Astrocyte (in vitro differentiated cells and primary cell): ENCODE results near the gene PEX14. TPM values are rescaled to one million over a fixed set of nuclear protein-coding genes. Genes with fewer than 3 reads are reported as not detected.

Source experiments
- DNase-seq: peaks from one replicate; pipeline ENCODE4 v3.0.0-alpha.2; 2010; ENCODE audit warnings: low read depth
- FAIRE-seq: peaks from 2 replicates; lab custom pipeline; 2011; peaks lifted over from hg19 to GRCh38; lab: Jason Lieb, UNC
- H2AFZ ChIP-seq: 2 replicates; pipeline ENCODE4 v1.6.0; 2012; ENCODE audit warnings: low read depth, low read length, inconsistent platforms
- H3K27ac ChIP-seq: 2 replicates; pipeline ENCODE4 v1.5.1; 2011; ENCODE audit warnings: low read depth, low read length, inconsistent platforms
- H3K27me3 ChIP-seq: 2 replicates; pipeline ENCODE4 v1.6.0; 2011; ENCODE audit warnings: low read length, inconsistent platforms; ENCODE audit not compliant: insufficient read depth
- H3K36me3 ChIP-seq: 2 replicates; pipeline ENCODE4 v1.5.1; 2011; ENCODE audit warnings: low read length, inconsistent platforms; ENCODE audit not compliant: insufficient read depth
- H3K4me1 ChIP-seq: 2 replicates; pipeline ENCODE4 v1.5.1; 2011; ENCODE audit warnings: low read length, inconsistent platforms; ENCODE audit not compliant: insufficient read depth
- H3K4me2 ChIP-seq: 2 replicates; pipeline ENCODE4 v1.6.0; 2012; ENCODE audit warnings: low read length, inconsistent platforms
- H3K4me3 ChIP-seq: 2 replicates; pipeline ENCODE4 v1.5.1; 2011; ENCODE audit warnings: low read depth, mild to moderate bottlenecking, low read length, inconsistent platforms; ENCODE audit not compliant: insufficient read depth
- H3K79me2 ChIP-seq: 2 replicates; pipeline ENCODE4 v1.6.0; 2012; ENCODE audit warnings: mild to moderate bottlenecking, low read length, inconsistent platforms; ENCODE audit not compliant: insufficient read depth
- H3K9ac ChIP-seq: 2 replicates; pipeline ENCODE4 v1.6.0; 2012; ENCODE audit warnings: mild to moderate bottlenecking, low read length, inconsistent platforms
- H3K9me3 ChIP-seq: 2 replicates; pipeline ENCODE4 v1.5.1; 2012; ENCODE audit warnings: low read depth, mild to moderate bottlenecking, low read length, inconsistent platforms; ENCODE audit not compliant: insufficient read depth
- H4K20me1 ChIP-seq: 2 replicates; pipeline ENCODE4 v1.6.0; 2012; ENCODE audit warnings: low read length, inconsistent platforms; ENCODE audit not compliant: insufficient read depth
- H3K27ac Mint-ChIP-seq: one replicate; pipeline ENCODE4 v1.8.0; 2021; ENCODE audit warnings: mild to moderate bottlenecking, mixed read lengths; ENCODE audit not compliant: unreplicated experiment
- H3K27me3 Mint-ChIP-seq: one replicate; pipeline ENCODE4 v1.8.0; 2021; ENCODE audit warnings: low read depth, mixed read lengths; ENCODE audit not compliant: unreplicated experiment
- H3K36me3 Mint-ChIP-seq: one replicate; pipeline ENCODE4 v1.8.0; 2021; ENCODE audit warnings: low read depth, mixed read lengths; ENCODE audit not compliant: unreplicated experiment
- H3K4me1 Mint-ChIP-seq: one replicate; pipeline ENCODE4 v1.8.0; 2021; ENCODE audit warnings: low read depth, mixed read lengths; ENCODE audit not compliant: unreplicated experiment
- H3K4me3 Mint-ChIP-seq: one replicate; pipeline ENCODE4 v1.8.0; 2021; ENCODE audit warnings: mild to moderate bottlenecking, moderate library complexity, mixed read lengths; ENCODE audit not compliant: unreplicated experiment
- H3K9me3 Mint-ChIP-seq: one replicate; pipeline ENCODE4 v1.8.0; 2021; ENCODE audit warnings: mild to moderate bottlenecking, mixed read lengths; ENCODE audit not compliant: unreplicated experiment
- EZH2 ChIP-seq: IDR thresholded peaks from 2 replicates; pipeline ENCODE4 v1.6.1; 2012; ENCODE audit warnings: mild to moderate bottlenecking, low read length, inconsistent platforms; ENCODE audit not compliant: insufficient read depth
- total RNA-seq: library from RNA; stranded (reverse); gene quantifications from 2 replicates; pipeline ENCODE4 v1.2.1, GENCODE V29; 2021
- TF ChIP-seq, protein P1 (sequence below): IDR thresholded peaks from 2 replicates; pipeline ENCODE4 v1.5.1; 2011; ENCODE audit warnings: low read depth, mild to moderate bottlenecking, inconsistent platforms, low read length, moderate library complexity; ENCODE audit not compliant: insufficient read depth

PEX14 gene
- total RNA-seq, 1 donor from 2014 or later: 23.3 TPM

DNA sequence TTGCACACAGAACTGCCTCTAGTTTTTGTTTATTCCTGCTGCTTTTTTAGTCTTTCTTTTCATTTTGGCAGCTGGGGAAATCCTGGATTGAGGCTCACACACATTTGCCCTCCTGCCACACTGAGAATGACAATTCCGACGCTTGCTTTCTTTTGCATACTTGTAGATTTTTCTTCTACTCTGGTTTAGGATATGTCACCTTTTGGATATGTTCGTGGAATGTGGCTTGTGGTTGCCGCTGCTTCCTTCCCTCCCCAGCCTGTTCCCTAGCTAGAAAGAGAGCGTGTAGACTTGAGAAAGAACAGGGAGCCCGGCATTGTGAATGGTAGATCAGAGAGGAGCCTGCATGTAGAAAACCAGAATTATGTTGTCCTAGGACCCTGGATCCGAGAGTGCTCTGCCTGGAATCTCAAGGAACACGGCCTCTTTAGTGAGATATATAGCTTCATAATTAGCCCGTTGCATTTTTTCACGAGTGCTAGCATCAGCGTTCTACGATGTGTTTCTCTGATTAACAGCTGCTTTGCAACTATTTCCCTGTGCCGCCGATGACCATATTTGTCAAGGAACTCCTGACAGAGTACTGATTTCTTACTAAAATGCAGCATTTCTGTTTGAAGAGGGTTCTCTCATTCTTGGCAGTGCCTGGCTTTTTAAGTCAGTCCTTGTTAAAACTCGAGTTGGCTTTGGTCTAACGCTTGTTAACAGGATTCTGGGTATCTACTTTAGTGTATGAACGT, 56.2 kb downstream of the PEX14 start:
- peak overlapping the region; percentile 95 for H3K27ac Mint-ChIP-seq
- peaks cover 44% of the 10 kb centered on the region for H3K4me1 ChIP-seq
- DNase-seq (peak; percentile 90), FAIRE-seq (no peak)
- peak overlapping the region; percentile 79 for H3K9ac ChIP-seq
- no peaks in the 10 kb centered on the region for H3K27me3 ChIP-seq
- H3K27ac ChIP-seq: peak overlapping the region; percentile 85
- H3K27me3 Mint-ChIP-seq: no peaks in the 10 kb centered on the region
- peaks cover 2% of the 10 kb centered on the region for H3K36me3 Mint-ChIP-seq
- H3K4me3 Mint-ChIP-seq: peak overlapping the region; percentile 80
- no peaks in the 10 kb centered on the region for H3K9me3 Mint-ChIP-seq
- H3K36me3 ChIP-seq: no peaks in the 10 kb centered on the region
- peak overlapping the region; percentile 51 for H3K4me3 ChIP-seq
- H3K9me3 ChIP-seq: no peaks in the 10 kb centered on the region
- H3K4me1 Mint-ChIP-seq: peaks cover 47% of the 10 kb centered on the region
- H4K20me1 ChIP-seq: peaks cover 29% of the 10 kb centered on the region
- peak overlapping the region; percentile 91 for H3K4me2 ChIP-seq
- no peak for TF ChIP-seq EZH2
- TF ChIP-seq, protein P1, sequence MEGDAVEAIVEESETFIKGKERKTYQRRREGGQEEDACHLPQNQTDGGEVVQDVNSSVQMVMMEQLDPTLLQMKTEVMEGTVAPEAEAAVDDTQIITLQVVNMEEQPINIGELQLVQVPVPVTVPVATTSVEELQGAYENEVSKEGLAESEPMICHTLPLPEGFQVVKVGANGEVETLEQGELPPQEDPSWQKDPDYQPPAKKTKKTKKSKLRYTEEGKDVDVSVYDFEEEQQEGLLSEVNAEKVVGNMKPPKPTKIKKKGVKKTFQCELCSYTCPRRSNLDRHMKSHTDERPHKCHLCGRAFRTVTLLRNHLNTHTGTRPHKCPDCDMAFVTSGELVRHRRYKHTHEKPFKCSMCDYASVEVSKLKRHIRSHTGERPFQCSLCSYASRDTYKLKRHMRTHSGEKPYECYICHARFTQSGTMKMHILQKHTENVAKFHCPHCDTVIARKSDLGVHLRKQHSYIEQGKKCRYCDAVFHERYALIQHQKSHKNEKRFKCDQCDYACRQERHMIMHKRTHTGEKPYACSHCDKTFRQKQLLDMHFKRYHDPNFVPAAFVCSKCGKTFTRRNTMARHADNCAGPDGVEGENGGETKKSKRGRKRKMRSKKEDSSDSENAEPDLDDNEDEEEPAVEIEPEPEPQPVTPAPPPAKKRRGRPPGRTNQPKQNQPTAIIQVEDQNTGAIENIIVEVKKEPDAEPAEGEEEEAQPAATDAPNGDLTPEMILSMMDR: no peak
- peaks cover 20% of the 10 kb centered on the region for H3K79me2 ChIP-seq
- H2AFZ ChIP-seq: no peak overlapping the region

DNA sequence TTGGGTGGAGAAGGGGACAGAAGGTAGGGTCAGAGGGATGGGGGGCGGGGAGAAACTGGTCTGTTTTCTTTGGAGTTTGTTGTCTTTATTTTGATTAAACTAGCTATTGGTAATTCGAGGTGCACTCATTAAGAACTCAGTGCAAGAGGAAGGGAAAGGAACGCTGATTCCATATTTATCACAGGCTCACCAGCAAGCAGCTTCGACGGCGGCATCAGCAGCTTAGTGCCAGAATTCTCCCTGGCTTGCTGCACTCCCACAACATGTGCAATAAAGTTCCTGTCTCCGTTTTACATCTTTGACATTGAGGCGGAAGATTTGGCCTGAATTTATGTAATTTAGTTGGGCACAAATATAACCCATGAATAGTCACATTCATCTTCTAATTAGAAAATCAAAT, 57.6 kb downstream of the PEX14 start:
- TF ChIP-seq EZH2: no peak
- TF ChIP-seq, protein P1: no peak
- no peak overlapping the region for H3K4me2 ChIP-seq
- H3K27ac Mint-ChIP-seq: no peak overlapping the region

DNA sequence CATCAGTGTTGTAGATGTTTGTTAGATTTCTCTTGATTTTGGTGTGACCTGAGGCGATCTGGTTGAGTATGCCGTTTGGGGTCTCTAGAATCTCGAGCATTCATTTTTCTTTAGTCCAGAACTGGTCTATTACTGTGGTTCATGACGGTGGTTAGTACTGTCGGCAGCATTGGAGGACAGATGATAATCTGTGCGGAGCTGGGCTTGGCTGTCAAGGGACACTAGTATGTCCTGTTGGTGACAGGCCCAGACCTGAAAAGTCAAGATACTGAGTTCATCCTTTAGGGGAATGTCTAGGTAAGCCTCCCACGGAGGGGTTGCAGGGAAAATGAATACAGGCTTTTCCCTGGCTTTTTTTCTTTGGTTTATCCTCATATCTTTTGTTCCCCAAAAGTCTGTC, 59.8 kb downstream of the PEX14 start:
- peaks cover 40% of the 10 kb centered on the region for H4K20me1 ChIP-seq
- Mint-ChIP-seq H3K27me3 (no peaks in the 10 kb centered on the region), H3K36me3 (peaks cover 14% of the 10 kb centered on the region), H3K27ac (no peak overlapping the region), H3K4me1 (peaks cover 34% of the 10 kb centered on the region), H3K9me3 (no peaks in the 10 kb centered on the region), H3K4me3 (no peak overlapping the region)
- H2AFZ ChIP-seq: no peak overlapping the region
- H3K36me3 ChIP-seq: no peaks in the 10 kb centered on the region
- H3K4me2 ChIP-seq: no peak overlapping the region
- DNase-seq (no peak), FAIRE-seq (no peak)
- H3K4me3 ChIP-seq: no peak overlapping the region
- peaks cover 15% of the 10 kb centered on the region for H3K79me2 ChIP-seq
- no peaks in the 10 kb centered on the region for H3K27me3 ChIP-seq
- no peak overlapping the region for H3K9ac ChIP-seq
- peaks cover 30% of the 10 kb centered on the region for H3K4me1 ChIP-seq
- H3K27ac ChIP-seq: no peak overlapping the region
- TF ChIP-seq, protein P1: no peak
- TF ChIP-seq EZH2: no peak
- H3K9me3 ChIP-seq: no peaks in the 10 kb centered on the region

More for the DNA sequence above, 57.6 kb downstream of the PEX14 start:
- Histone ChIP-seq H3K79me2 (peaks cover 15% of the 10 kb centered on the region), H3K27ac (no peak overlapping the region), H2AFZ (no peak overlapping the region), H3K27me3 (no peaks in the 10 kb centered on the region), H3K9me3 (no peaks in the 10 kb centered on the region), H3K4me1 (peaks cover 44% of the 10 kb centered on the region), H3K9ac (no peak overlapping the region), H4K20me1 (peaks cover 31% of the 10 kb centered on the region), H3K4me3 (no peak overlapping the region), H3K36me3 (no peaks in the 10 kb centered on the region)
- FAIRE-seq (no peak), DNase-seq (no peak)
- Mint-ChIP-seq H3K4me1 (peaks cover 47% of the 10 kb centered on the region), H3K36me3 (peaks cover 6% of the 10 kb centered on the region), H3K27me3 (no peaks in the 10 kb centered on the region), H3K9me3 (no peaks in the 10 kb centered on the region), H3K4me3 (no peak overlapping the region)
